Mesendoderm (in vitro differentiated cells): ENCODE results near the gene TRIM46.

Experiments used
- DNase-seq: peaks from one replicate; pipeline ENCODE4 v3.0.0; 2013
- H2AK5ac ChIP-seq: 2 replicates; pipeline ENCODE4 v1.6.1; 2013; ENCODE audit warnings: low read length, inconsistent platforms
- H2BK120ac ChIP-seq: 2 replicates; pipeline ENCODE4 v1.6.1; 2013; ENCODE audit warnings: low read depth, mild to moderate bottlenecking, low read length, moderate library complexity, mixed read lengths
- H2BK15ac ChIP-seq: replicated peaks from 2 replicates; pipeline ENCODE4 v1.6.1; 2013; ENCODE audit warnings: low read depth, mild to moderate bottlenecking, moderate library complexity
- H2BK5ac ChIP-seq: 2 replicates; pipeline ENCODE4 v1.6.1; 2013; ENCODE audit warnings: low read length, inconsistent platforms
- H3K18ac ChIP-seq: 2 replicates; pipeline ENCODE4 v1.6.1; 2013; ENCODE audit warnings: mild to moderate bottlenecking, low read length, mixed read lengths
- H3K23ac ChIP-seq: one replicate; pipeline ENCODE4 v1.6.1; 2013; ENCODE audit warnings: low read length
- H3K27ac ChIP-seq: 2 replicates; pipeline ENCODE4 v1.5.1; 2013; ENCODE audit warnings: low read depth, mild to moderate bottlenecking, inconsistent platforms, low read length, moderate library complexity
- H3K27me3 ChIP-seq: 2 replicates; pipeline ENCODE4 v1.6.1; 2013; ENCODE audit warnings: low read length, control low read depth, mild to moderate bottlenecking, inconsistent platforms; ENCODE audit not compliant: insufficient read depth, poor library complexity
- H3K36me3 ChIP-seq: 2 replicates; pipeline ENCODE4 v1.6.1; 2013; ENCODE audit warnings: low read length, inconsistent platforms; ENCODE audit not compliant: control insufficient read depth, insufficient read depth
- H3K4ac ChIP-seq: one replicate; pipeline ENCODE4 v1.6.1; 2013; ENCODE audit warnings: low read depth, mild to moderate bottlenecking, low read length, moderate library complexity
- H3K4me1 ChIP-seq: 2 replicates; pipeline ENCODE4 v1.6.1; 2013; ENCODE audit warnings: low read depth, low read length, inconsistent platforms; ENCODE audit not compliant: control insufficient read depth
- H3K4me2 ChIP-seq: 2 replicates; pipeline ENCODE4 v1.6.1; 2013; ENCODE audit warnings: low read length
- H3K4me3 ChIP-seq: 2 replicates; pipeline ENCODE4 v1.5.1; 2013; ENCODE audit warnings: mild to moderate bottlenecking, low read length
- H3K56ac ChIP-seq: one replicate; pipeline ENCODE4 v1.6.1; 2013; ENCODE audit warnings: low read length
- H3K79me1 ChIP-seq: 2 replicates; pipeline ENCODE4 v1.6.1; 2013; ENCODE audit warnings: low read length, inconsistent platforms
- H3K79me2 ChIP-seq: 2 replicates; pipeline ENCODE4 v1.6.1; 2013; ENCODE audit warnings: mild to moderate bottlenecking, low read length; ENCODE audit not compliant: control insufficient read depth, insufficient read depth
- H3K9ac ChIP-seq: 2 replicates; pipeline ENCODE4 v1.6.1; 2013; ENCODE audit warnings: low read length, inconsistent platforms
- H4K5ac ChIP-seq: one replicate; pipeline ENCODE4 v1.6.1; 2013; ENCODE audit warnings: low read length
- H4K8ac ChIP-seq: one replicate; pipeline ENCODE4 v1.6.1; 2013; ENCODE audit warnings: low read depth, mild to moderate bottlenecking, control low read depth, low read length, moderate library complexity
- WGBS: extraction: QIAGEN DNeasy Blood & Tissue Kit; methylation state at CpG from one replicate; pipeline ENCODE4 v1.1.7; 2013; ENCODE audit warnings: low lambda C conversion rate, missing lambda C conversion rate; ENCODE audit not compliant: insufficient coverage; ENCODE audit errors: extremely low coverage; 5-methylcytosine and 5-hydroxymethylcytosine counted together

TRIM46 gene

GRCh38 chr1:155200920-155201319 is 27.3 kb downstream of the TRIM46 start:
- Histone ChIP-seq H3K4me1 (peaks cover 3% of the 10 kb centered on the region), H3K23ac (no peak overlapping the region), H3K18ac (no peak overlapping the region), H3K56ac (no peak overlapping the region), H4K5ac (no peak overlapping the region), H3K4me3 (no peak overlapping the region), H4K8ac (no peak overlapping the region), H2BK15ac (no peak overlapping the region), H3K79me1 (no peaks in the 10 kb centered on the region), H3K36me3 (peaks cover 1% of the 10 kb centered on the region), H3K27me3 (no peaks in the 10 kb centered on the region), H2BK5ac (no peak overlapping the region), H3K4ac (no peak overlapping the region), H3K9ac (no peak overlapping the region), H3K79me2 (peaks cover 5% of the 10 kb centered on the region), H2BK120ac (no peak overlapping the region), H3K4me2 (no peak overlapping the region), H3K27ac (no peak overlapping the region), H2AK5ac (no peak overlapping the region)
- DNase-seq = no peak
- no CpG with 5 or more reads among the region's 5 CpGs for WGBS

- H2BK120ac ChIP-seq = no peak overlapping the region
- H3K4me2 ChIP-seq = no peak overlapping the region
- no peak overlapping the region for H4K8ac ChIP-seq
- no peak overlapping the region for H4K5ac ChIP-seq
- no peak overlapping the region for H3K56ac ChIP-seq
- WGBS = no CpG with 5 or more reads among the region's 7 CpGs
- H3K36me3 ChIP-seq = peaks cover 1% of the 10 kb centered on the region
- no peak for DNase-seq
- no peak overlapping the region for H3K4ac ChIP-seq
- H3K79me1 ChIP-seq = no peaks in the 10 kb centered on the region
- no peaks in the 10 kb centered on the region for H3K79me2 ChIP-seq
- no peak overlapping the region for H3K23ac ChIP-seq
- no peaks in the 10 kb centered on the region for H3K27me3 ChIP-seq
- no peak overlapping the region for H2AK5ac ChIP-seq
- H2BK15ac ChIP-seq = no peak overlapping the region
- H3K18ac ChIP-seq = no peak overlapping the region
- peaks cover 2% of the 10 kb centered on the region for H3K4me1 ChIP-seq
- H3K9ac ChIP-seq = no peak overlapping the region
- H3K27ac ChIP-seq = no peak overlapping the region
- no peak overlapping the region for H2BK5ac ChIP-seq
- H3K4me3 ChIP-seq = no peak overlapping the region
Observed at GRCh38 chr1:155202198-155202597, 28.5 kb downstream of the TRIM46 start.

- no peak overlapping the region for H2BK5ac ChIP-seq
- no peak overlapping the region for H2BK15ac ChIP-seq
- H3K79me1 ChIP-seq = no peaks in the 10 kb centered on the region
- no peak overlapping the region for H4K8ac ChIP-seq
- no CpG with 5 or more reads among the region's 19 CpGs for WGBS
- no peak overlapping the region for H3K9ac ChIP-seq
- no peak overlapping the region for H3K56ac ChIP-seq
- H3K4me2 ChIP-seq = no peak overlapping the region
- H3K18ac ChIP-seq = no peak overlapping the region
- H3K4me3 ChIP-seq = no peak overlapping the region
- H3K4ac ChIP-seq = no peak overlapping the region
- H3K27me3 ChIP-seq = no peaks in the 10 kb centered on the region
- H2AK5ac ChIP-seq = no peak overlapping the region
- no peak overlapping the region for H4K5ac ChIP-seq
- H3K36me3 ChIP-seq = no peaks in the 10 kb centered on the region
- no peak overlapping the region for H3K23ac ChIP-seq
- no peak for DNase-seq
- H2BK120ac ChIP-seq = no peak overlapping the region
- no peak overlapping the region for H3K27ac ChIP-seq
- no peaks in the 10 kb centered on the region for H3K79me2 ChIP-seq
- H3K4me1 ChIP-seq = peaks cover 5% of the 10 kb centered on the region
Observed at GRCh38 chr1:155202731-155203515, 29.3 kb downstream of the TRIM46 start.

GRCh38 chr1:155205035-155205434 is 31.4 kb downstream of the TRIM46 start:
- no CpG with 5 or more reads among the region's 14 CpGs for WGBS
- Histone ChIP-seq H3K79me1 (no peaks in the 10 kb centered on the region), H3K36me3 (no peaks in the 10 kb centered on the region), H3K79me2 (no peaks in the 10 kb centered on the region), H4K8ac (no peak overlapping the region), H3K9ac (no peak overlapping the region), H3K27ac (no peak overlapping the region), H2BK15ac (no peak overlapping the region), H3K4ac (no peak overlapping the region), H3K4me1 (peaks cover 7% of the 10 kb centered on the region), H2AK5ac (no peak overlapping the region), H4K5ac (no peak overlapping the region), H2BK120ac (no peak overlapping the region), H2BK5ac (no peak overlapping the region), H3K23ac (no peak overlapping the region), H3K27me3 (no peaks in the 10 kb centered on the region), H3K56ac (no peak overlapping the region), H3K18ac (no peak overlapping the region), H3K4me2 (no peak overlapping the region), H3K4me3 (no peak overlapping the region)
- DNase-seq = no peak

GRCh38 chr1:155205969-155206593 is 32.4 kb downstream of the TRIM46 start:
- H3K4me1 ChIP-seq = peaks cover 7% of the 10 kb centered on the region
- WGBS = no CpG with 5 or more reads among the region's 9 CpGs
- H3K36me3 ChIP-seq = no peaks in the 10 kb centered on the region
- no peaks in the 10 kb centered on the region for H3K79me1 ChIP-seq
- H3K4me2 ChIP-seq = no peak overlapping the region
- no peak overlapping the region for H3K18ac ChIP-seq
- no peak for DNase-seq
- H3K9ac ChIP-seq = no peak overlapping the region
- no peak overlapping the region for H2BK120ac ChIP-seq
- no peak overlapping the region for H4K5ac ChIP-seq
- no peak overlapping the region for H3K27ac ChIP-seq
- H4K8ac ChIP-seq = no peak overlapping the region
- no peaks in the 10 kb centered on the region for H3K27me3 ChIP-seq
- H2AK5ac ChIP-seq = no peak overlapping the region
- no peak overlapping the region for H3K23ac ChIP-seq
- H3K56ac ChIP-seq = no peak overlapping the region
- H3K79me2 ChIP-seq = no peaks in the 10 kb centered on the region
- no peak overlapping the region for H3K4me3 ChIP-seq
- H3K4ac ChIP-seq = no peak overlapping the region
- no peak overlapping the region for H2BK15ac ChIP-seq
- H2BK5ac ChIP-seq = no peak overlapping the region
